Mucosa of rectum (tissue), 2 donors: ENCODE results near the gene PLEKHH3.

Experiments used
- H3K27ac ChIP-seq, 2 donors: one replicate each; pipeline ENCODE4 v1.7.0; 2013; ENCODE audit warnings: inconsistent platforms in 2 of 2, low read depth in 2 of 2, low read length in 2 of 2
- H3K27me3 ChIP-seq, 2 donors: one replicate each; pipeline ENCODE4 v1.7.0; 2013; ENCODE audit warnings: low read length in 2 of 2; ENCODE audit not compliant: control insufficient read depth in 2 of 2, insufficient read depth in 2 of 2
- H3K36me3 ChIP-seq, 2 donors: one replicate each; pipeline ENCODE4 v1.7.0; 2013; ENCODE audit warnings: low read length in 2 of 2; ENCODE audit not compliant: control insufficient read depth in 2 of 2, insufficient read depth in 2 of 2
- H3K4me1 ChIP-seq, 2 donors: one replicate each; pipeline ENCODE4 v1.7.0; 2013; ENCODE audit warnings: low read length in 2 of 2, mild to moderate bottlenecking in 1 of 2; ENCODE audit not compliant: control insufficient read depth in 2 of 2, insufficient read depth in 2 of 2
- H3K4me3 ChIP-seq, 2 donors: one replicate each; pipeline ENCODE4 v1.7.0; 2013; ENCODE audit warnings: low read length in 2 of 2
- H3K9ac ChIP-seq, 2 donors: one replicate each; pipeline ENCODE4 v1.7.0; 2013; ENCODE audit warnings: low read length in 2 of 2, low read depth in 1 of 2, mild to moderate bottlenecking in 1 of 2
- H3K9me3 ChIP-seq, 2 donors: one replicate each; pipeline ENCODE4 v1.7.0; 2013; ENCODE audit warnings: low read length in 2 of 2; ENCODE audit not compliant: control insufficient read depth in 2 of 2
- donor health status: healthy.
- donor health status: Normal muscosa, but diverticular disease.

The PLEKHH3 gene

DNA sequence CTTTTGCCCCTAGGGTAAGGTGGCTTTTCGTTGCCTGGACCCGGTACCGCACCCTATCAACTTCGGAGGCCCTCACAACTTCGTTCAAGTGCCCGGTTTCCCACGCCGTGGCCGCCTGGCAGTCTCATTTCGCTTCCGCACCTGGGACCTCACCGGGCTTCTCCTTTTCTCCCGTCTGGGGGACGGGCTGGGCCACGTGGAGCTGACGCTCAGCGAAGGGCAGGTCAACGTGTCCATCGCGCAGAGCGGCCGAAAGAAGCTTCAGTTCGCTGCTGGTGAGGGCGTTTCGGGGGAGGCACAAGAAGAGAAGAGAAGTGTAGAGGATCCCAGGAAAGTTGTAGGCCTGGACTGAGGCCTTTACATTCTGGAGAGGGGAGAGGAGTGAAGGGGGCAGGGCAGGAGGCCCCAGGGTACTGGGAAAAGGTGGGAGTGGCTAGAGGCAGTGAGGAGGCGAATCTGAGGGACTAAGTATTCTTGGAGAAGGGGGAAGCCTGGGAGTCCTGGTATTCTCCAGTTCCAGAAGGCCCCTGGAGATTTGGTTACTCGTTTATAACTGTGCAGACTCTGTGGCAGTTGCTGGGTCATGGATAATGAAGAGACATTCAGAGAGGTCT is 11.0 kb upstream of the PLEKHH3 start:
- H3K9ac ChIP-seq, result no peak overlapping the region
- no peak overlapping the region for H3K4me3 ChIP-seq
- peaks cover 11 to 14% of the 10 kb centered on the region in 2 donors for H3K4me1 ChIP-seq
- H3K27me3 ChIP-seq, result peaks cover 0 to 6% of the 10 kb centered on the region in 2 donors
- H3K9me3 ChIP-seq, result no peaks in the 10 kb centered on the region
- H3K27ac ChIP-seq, result no peak overlapping the region
- H3K36me3 ChIP-seq, result no peaks in the 10 kb centered on the region

DNA sequence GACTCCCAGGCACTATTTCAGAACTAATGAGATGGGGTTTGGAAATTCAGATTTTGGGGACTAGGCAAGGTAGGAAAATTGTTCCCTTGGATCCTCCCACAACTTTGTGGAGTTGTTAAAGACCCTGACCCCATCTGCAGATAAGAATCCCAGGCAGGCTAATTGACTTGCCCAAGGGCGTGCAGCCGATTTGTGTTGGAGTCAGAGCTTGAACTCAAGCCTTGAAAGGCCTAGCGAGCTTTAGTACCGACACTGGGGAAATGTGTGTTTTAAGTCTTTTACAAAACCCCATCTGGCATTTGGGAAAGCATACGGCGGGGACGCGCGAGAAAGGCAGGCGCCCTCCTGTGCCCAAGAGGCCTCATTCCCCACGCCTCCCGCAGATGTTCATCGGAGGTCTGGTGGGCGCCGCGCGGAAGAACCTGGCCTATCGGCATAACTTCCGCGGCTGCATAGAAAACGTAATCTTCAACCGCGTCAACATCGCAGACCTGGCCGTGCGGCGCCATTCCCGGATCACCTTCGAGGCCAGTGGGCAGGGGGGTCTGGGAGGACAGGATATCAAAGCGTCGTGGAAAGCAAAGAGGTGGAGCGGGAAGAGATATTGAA is 9.8 kb upstream of the PLEKHH3 start:
- H3K27me3 ChIP-seq, result peaks cover 4 to 10% of the 10 kb centered on the region in 2 donors
- H3K27ac ChIP-seq, result no peak overlapping the region
- no peaks in the 10 kb centered on the region for H3K36me3 ChIP-seq

DNA sequence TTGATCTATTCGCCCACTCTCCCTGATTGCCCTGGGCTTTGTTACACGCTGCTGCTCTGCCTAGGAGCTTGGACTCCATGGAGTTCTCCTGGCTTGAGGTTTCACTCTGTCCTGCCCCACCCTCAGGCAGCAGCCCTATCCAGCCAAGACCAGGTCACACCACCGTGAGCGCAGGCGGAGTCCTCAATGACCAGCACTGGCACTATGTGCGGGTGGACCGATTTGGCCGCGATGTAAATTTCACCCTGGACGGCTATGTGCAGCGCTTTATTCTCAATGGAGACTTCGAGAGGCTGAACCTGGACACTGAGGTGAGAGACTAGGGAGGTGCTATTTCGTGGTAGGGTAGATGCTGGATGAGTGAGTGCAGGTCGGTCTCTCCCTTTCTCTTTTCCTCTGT is 9.0 kb upstream of the PLEKHH3 start:
- H3K27me3 ChIP-seq, result peaks cover 7 to 10% of the 10 kb centered on the region in 2 donors
- H3K4me3 ChIP-seq, result no peak overlapping the region
- H3K36me3 ChIP-seq, result no peaks in the 10 kb centered on the region
- H3K9me3 ChIP-seq, result no peaks in the 10 kb centered on the region
- H3K4me1 ChIP-seq, result peaks cover 24 to 27% of the 10 kb centered on the region in 2 donors
- H3K9ac ChIP-seq, result no peak overlapping the region
- no peak overlapping the region for H3K27ac ChIP-seq

More for the DNA sequence above, 9.8 kb upstream of the PLEKHH3 start:
- Histone ChIP-seq H3K9me3 (no peaks in the 10 kb centered on the region), H3K9ac (no peak overlapping the region), H3K4me3 (no peak overlapping the region), H3K4me1 (peaks cover 22 to 24% of the 10 kb centered on the region in 2 donors)

DNA sequence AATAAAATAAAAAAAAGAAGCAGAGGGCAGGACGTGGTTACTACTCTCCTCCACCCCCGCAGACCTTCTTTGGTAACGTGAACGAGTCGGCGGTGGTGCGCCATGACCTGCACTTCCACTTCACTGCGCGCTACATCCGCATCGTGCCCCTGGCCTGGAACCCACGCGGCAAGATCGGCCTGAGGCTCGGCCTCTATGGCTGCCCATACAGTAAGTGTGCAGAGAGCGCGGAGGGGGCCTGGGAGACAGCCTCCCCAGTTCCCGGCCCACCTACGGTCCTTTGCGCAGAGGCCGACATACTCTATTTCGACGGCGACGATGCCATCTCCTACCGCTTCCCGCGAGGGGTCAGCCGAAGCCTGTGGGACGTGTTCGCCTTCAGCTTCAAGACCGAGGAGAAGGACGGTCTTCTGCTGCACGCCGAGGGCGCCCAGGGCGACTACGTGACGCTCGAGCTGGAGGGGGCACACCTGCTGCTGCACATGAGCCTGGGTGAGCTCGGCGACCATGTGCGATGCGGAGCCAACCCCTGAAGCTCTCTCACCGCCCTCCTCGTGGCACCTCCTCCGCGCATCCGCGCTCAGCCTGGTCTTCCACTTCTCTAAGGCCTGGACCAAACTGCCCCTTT is 8.2 kb upstream of the PLEKHH3 start:
- no peak overlapping the region for H3K27ac ChIP-seq
- H3K9ac ChIP-seq, result no peak overlapping the region
- peaks cover 7 to 10% of the 10 kb centered on the region in 2 donors for H3K27me3 ChIP-seq
- H3K36me3 ChIP-seq, result no peaks in the 10 kb centered on the region
- no peaks in the 10 kb centered on the region for H3K9me3 ChIP-seq
- H3K4me1 ChIP-seq, result peaks cover 32% of the 10 kb centered on the region in 2 donors
- H3K4me3 ChIP-seq, result no peak overlapping the region

DNA sequence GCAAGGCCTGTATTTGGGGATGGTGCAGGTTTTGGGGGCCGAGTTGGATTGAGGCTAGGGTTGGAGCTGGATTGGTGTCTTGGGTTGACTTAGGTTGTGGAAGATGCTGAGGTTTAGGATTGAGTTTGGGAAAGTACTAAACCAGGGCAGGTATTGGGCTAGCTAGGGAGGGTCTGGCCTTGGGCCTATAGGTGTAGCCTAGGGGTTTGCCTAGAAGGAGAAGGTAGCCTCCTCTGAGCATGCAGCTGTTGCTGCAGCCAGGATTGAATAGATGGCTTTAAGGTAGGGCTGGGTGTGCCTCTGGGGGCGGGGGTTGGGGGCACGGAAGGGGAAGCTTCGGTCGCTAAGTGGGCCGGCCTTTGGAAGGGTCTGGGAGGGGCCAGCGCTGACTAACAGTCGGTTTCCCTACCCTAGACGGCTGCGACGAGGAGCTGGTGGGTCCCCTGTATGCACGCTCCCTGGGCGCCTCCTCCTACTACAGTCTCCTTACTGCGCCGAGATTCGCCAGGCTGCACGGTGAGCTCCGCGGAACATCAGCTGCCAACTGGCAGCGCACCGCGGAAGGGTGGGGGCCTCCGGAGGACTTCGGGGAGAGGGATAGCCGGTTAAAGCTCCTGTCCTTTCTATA is 6.7 kb upstream of the PLEKHH3 start:
- peaks cover 7 to 10% of the 10 kb centered on the region in 2 donors for H3K27me3 ChIP-seq
- peak overlapping the region in 1 of 2 donors; percentile 28 for H3K27ac ChIP-seq
- no peaks in the 10 kb centered on the region for H3K36me3 ChIP-seq
- peaks cover 43 to 46% of the 10 kb centered on the region in 2 donors for H3K4me1 ChIP-seq
- H3K4me3 ChIP-seq, result peak overlapping the region; percentile 43 to 61
- no peaks in the 10 kb centered on the region for H3K9me3 ChIP-seq
- peak overlapping the region in 1 of 2 donors; percentile 3 for H3K9ac ChIP-seq

DNA sequence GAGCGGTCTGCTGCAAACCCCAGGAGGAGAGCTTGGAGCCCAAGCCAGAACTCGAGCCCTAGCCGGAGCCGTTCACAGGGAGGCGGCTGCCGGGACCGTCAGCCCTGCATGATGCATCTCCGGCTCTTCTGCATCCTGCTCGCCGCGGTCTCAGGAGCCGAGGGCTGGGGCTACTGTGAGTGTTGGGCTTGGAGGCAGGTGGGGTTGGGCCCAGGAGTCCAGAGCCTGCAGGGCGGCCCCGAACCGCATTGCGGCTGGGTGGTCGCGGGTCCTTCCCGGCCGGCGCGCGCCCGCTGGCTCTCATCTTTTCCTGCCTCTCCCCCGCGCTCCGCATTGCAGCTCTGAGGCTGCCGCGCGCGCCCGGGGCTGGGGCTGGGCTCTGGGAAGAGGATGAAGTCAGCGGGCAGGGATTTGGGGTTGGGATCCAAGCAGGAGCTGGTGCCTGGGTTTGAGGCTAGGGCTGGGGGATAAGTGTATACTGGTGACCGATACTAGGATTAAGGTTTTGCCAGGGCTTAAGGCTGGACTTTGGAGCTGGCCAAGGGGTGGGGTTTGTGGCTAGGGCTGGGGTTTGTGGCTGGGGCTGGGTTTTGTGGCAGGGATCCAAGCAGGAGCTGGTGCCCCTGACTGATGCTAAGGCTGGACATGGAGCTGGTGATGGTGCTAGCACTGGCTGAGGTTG is 6.1 kb upstream of the PLEKHH3 start:
- Histone ChIP-seq H3K4me3 (peak overlapping the region; percentile 49 to 66), H3K4me1 (peaks cover 46 to 51% of the 10 kb centered on the region in 2 donors), H3K36me3 (no peaks in the 10 kb centered on the region), H3K27me3 (peaks cover 7 to 10% of the 10 kb centered on the region in 2 donors), H3K27ac (peak overlapping the region in 1 of 2 donors; percentile 28), H3K9ac (peak overlapping the region in 1 of 2 donors; percentile 52), H3K9me3 (no peaks in the 10 kb centered on the region)

DNA sequence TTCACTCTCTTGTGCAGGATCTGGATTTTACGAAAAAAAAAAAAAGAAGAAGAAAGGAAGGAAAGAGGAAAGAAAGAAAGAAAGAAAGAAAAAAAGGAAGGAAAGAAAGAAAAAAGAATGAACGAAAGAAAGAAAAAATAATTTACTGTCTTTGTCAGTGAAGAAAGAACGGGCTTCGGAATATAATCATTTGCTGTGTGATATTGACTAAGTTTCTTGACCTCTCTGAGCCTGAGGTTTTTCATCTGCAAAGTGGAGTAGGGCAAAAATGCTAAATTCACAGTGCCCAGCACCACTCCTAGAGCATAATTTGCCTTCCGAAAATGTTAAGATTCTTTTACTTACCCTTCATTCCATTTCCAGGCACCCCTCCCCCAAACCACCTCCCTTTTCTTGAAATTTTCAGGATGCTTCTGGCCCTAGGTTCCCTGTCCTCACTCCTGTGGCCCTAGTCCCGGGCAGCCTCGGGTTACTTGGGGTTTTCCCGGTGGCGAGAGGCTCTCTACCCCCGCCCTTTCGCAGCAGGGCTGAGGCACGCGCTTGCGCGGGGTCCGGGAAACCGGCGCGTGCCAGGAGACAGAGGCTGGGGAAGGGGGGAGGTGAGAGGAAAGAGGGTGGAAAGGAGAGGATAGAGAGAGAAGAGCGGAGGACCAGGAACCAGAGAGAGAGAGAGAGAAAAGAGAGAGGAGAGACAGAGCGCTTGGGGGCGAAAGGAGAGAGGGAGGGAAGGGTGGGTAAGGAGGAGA is 5.4 kb upstream of the PLEKHH3 start, which contains the start of gene CNTNAP1:
Gene CNTNAP1 (plus strand): TSS at position 556 of the 746 bp plus-strand sequence. CDS start 299 bp downstream, outside the sequence.
- Histone ChIP-seq H3K4me3 (peak within 1 kb of the TSS; percentile 49 to 66), H3K27ac (peak within 1 kb of the TSS in 1 of 2 donors; percentile 28), H3K4me1 (peaks cover 53 to 58% of the 10 kb centered on the region in 2 donors), H3K27me3 (peaks cover 7 to 10% of the 10 kb centered on the region in 2 donors), H3K9ac (peak within 1 kb of the TSS in 1 of 2 donors; percentile 52), H3K36me3 (no peaks in the 10 kb centered on the region), H3K9me3 (no peaks in the 10 kb centered on the region)

DNA sequence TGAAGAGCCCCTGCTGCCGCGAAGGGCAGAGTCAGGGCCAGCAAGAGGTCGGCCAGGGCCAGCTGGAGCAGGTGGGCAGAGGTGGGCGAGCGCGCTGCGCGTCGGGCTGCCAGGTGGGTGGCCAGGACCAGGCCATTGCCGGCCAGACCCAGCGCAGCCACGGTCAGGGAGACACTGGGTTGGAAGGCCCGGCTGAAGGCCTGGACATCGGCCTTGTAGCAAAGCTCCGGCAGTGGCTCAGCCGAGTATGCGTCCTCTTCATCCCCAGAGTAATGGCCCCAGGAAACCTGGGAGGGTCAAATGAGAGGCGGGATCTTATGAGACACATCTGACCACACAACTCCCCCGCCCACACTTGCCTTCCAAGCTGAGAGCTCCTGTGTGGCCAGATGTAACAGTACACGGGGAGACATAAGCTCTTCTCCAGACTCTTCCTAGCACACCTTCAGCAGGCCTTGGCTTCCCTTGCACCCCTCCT is 3.6 kb upstream of the PLEKHH3 start:
- peak overlapping the region; percentile 53 to 73 for H3K4me3 ChIP-seq
- H3K9me3 ChIP-seq, result no peaks in the 10 kb centered on the region
- peaks cover 5 to 7% of the 10 kb centered on the region in 2 donors for H3K27me3 ChIP-seq
- peak overlapping the region; percentile 72 to 91 for H3K9ac ChIP-seq
- peaks cover 61 to 71% of the 10 kb centered on the region in 2 donors for H3K4me1 ChIP-seq
- H3K36me3 ChIP-seq, result no peaks in the 10 kb centered on the region
- peak overlapping the region; percentile 88 to 95 for H3K27ac ChIP-seq
